GM21360 (cell line): ENCODE results near the gene CD52.
"Not testable (repeated sequence)": the region's sequence is repeated elsewhere in the genome, so short reads cannot be mapped to it uniquely, and the experiment has no call there.

Experiments used
- ATAC-seq: cut with Tn5 transposase; IDR thresholded peaks from one replicate; pipeline ENCODE4 v1.9.1; 2021; ENCODE audit warnings: mild to moderate bottlenecking, moderate library complexity; ENCODE audit not compliant: unreplicated experiment

The CD52 gene

GRCh38 chr1:26283871-26284596 lies 33.7 kb upstream of the CD52 start:
- no peak for ATAC-seq

DNA sequence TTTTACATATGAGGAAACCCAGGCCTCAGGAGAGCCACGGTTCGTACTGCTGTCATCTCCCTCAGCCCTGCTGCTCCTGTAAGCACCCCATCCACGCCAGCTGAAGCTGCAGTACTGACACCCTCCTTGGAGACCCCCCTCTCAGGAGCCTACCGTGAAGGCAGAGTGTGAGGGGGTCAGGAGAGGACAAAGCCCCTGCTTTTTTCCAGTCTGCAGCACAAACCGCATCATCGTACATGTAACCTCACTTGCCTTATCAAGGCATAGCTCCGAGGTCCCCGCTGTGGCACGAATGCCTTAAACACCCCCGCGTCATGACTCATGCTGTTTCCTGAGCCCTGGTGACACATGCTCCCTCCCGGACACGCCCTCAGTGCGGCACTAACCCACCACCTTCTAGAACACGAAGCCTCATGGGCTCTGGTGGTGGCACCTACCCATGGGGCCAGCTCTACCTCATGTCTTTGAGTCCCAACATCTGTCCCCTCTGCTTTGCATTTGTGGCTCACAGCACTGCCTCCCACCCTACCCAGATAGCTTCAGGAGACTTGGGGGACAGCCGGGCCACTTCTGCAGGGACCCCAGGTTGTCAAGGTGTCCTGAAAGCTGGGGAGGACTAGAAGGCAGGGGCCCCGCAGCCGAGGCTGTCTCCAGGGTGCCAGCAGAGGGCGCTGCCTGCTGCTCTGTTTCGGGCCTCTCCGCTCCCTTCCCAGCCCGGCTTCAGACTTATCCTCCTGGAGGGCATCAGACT lies 33.0 kb upstream of the CD52 start:
- no peak for ATAC-seq

DNA sequence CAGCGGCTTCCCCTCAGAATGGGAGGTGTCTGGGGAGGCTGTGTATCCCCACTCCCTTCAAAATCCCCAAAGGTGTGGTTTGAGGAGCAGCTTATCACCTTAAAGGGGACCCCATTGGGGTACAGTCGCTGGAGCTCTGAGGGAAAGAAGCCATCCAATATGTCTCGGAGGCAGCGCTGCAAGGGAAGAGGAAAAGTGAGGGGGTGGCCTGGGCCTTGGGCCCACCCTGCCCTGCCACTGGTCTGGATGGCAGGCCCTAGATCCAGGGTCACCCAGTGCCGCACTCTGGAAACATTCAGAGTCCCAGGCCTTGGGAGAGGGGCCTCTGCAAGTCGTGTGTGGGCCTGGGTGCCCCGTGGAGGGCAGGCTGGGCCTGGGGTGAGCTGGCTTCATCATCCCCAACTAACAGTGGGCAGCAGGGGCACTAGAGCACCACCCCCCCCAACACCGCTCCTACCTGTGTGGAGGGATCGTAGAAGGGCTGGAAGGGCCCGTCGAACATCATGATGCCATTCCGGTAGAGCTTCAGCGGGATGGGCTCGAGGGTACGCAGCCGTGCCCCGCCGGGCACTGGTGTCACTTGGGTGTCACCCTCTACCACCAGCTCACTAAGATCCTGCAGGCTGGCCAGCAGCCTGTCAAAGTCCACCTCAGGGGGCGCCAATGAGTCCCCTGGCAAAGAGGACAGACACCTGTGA lies 32.2 kb upstream of the CD52 start:
- ATAC-seq, result no peak

DNA sequence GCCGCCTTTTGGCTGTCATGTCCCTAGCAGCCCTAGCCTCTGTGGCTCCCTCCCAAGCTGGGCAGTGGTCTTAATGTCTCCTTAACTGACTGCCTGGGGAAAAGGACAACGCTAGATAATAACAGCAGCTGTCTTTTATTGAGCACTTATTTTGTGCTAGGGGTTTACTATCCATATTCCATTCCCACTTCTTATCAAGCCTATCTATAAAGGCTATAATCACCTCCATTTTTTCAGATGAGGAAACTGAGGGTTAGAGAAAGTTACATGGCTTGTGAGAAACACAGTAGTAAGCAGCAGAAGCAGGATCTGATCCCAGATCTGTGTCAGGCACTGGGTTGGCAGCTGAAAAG lies 31.7 kb upstream of the CD52 start:
- no peak for ATAC-seq

GRCh38 chr1:26287033-26287711 lies 30.6 kb upstream of the CD52 start:
- ATAC-seq, result no peak

- ATAC-seq, result no peak
Measured at GRCh38 chr1:26287811-26288210, 29.9 kb upstream of the CD52 start.

GRCh38 chr1:26288311-26288941 lies 29.3 kb upstream of the CD52 start:
- ATAC-seq, result no peak

GRCh38 chr1:26289158-26290059 lies 28.3 kb upstream of the CD52 start:
- ATAC-seq, result no peak

GRCh38 chr1:26290122-26290881 lies 27.5 kb upstream of the CD52 start:
- no peak for ATAC-seq

DNA sequence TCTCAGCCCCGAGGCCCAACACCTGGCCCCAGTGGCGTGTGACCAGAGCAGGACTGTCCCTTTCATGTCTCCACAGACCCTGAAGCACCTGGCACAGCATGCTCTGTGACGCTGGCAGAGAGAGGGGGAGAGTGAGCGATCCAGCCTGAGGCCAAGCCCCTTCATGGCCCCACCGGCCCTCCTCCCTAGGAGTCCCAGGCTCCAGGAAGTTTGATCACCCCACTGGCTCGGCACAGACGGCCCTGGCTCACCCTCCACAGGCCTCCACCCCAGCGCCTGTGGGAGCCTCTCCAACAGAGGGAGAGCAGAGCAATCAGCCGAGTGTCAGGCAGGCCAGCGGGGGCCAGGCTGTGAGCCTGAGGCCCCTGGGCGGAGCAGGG lies 26.9 kb upstream of the CD52 start:
- ATAC-seq, result no peak

DNA sequence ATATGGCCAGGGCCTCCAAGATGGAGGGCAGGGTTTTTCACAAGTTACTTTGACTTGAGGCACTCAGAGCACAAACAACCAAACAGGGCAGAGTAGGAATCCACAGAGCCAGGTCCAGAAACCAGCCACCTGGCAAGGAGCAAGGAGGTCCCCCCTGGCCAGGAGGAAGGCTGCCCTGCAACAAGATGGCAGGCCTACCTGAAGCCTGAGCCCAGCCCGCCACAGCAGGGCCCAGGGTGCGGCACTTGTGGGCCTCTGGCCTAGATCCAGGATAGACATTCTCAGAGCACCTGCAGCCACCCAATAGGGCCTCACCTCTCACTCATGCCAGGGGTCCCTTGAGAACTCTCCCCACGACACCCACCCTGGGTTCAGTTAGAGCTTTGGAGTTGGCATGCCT lies 26.3 kb upstream of the CD52 start:
- no peak for ATAC-seq

DNA sequence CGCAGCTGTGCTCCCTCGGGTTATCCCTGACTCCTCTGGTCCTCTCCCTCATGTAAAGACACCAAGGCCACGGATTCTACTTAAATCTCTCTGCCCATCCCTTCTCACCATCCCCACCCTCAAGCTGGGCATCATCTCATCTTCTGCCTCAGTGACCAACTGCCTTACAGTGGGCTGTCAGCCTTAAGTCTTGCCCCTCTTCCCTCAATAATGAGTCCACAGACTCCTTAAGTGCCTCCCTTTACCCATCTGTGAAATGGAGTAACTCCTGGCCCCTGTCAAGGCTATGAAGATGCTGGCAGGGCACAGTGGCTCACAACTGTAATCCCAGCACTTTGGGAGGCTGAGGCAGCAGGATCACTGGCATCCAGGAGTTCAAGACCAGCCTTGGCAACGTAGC lies 25.8 kb upstream of the CD52 start:
- ATAC-seq, result no peak

DNA sequence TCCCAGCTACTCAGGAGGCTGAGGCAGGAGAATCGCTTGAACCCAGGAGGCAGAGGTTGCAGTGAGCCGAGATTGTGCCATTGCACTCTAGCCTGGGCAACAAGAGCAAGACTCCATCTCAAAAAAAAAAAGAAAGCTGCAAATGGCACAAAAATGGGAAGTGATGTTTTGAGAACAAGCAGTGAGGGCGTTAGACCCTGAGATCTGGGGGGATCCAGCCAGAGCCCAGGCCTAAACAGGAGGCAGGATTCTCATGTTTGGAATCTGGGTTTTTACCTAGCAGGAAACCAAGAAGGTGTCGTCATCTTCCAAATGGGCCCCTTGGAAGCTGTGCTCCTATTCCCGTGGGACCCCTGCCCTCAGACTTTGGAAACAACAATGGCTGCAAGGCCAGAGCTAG lies 25.0 kb upstream of the CD52 start:
- ATAC-seq, result not testable (repeated sequence)

DNA sequence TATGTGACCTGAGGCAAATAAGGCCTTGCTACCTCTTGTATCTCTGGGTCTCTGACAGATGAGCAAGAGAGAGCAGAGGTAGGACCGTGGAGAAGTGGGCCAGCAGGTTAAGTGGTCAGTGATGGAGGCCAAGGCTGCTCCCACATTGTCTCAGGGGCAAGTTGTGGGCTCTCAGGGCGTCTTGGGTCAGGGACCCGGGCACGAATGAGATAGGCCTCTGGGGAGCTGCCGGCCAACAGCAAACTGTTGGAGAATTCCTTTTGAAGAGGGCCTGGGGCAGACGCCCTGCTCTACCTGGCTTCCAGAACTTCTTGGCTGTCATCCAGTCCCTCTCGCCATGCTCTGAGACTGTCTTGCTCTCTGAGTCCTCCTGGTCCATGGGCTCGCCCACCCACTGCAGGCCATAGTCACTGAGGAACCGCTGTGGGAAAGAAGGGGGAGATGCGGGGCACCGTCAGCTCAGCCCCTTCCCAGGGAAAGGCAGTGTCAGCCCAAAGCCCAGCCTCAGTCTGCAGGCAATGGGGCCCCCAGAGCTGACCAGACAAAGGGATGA lies 23.8 kb upstream of the CD52 start:
- ATAC-seq, result no peak

GRCh38 chr1:26295194-26296138 lies 22.3 kb upstream of the CD52 start:
- ATAC-seq, result no peak

DNA sequence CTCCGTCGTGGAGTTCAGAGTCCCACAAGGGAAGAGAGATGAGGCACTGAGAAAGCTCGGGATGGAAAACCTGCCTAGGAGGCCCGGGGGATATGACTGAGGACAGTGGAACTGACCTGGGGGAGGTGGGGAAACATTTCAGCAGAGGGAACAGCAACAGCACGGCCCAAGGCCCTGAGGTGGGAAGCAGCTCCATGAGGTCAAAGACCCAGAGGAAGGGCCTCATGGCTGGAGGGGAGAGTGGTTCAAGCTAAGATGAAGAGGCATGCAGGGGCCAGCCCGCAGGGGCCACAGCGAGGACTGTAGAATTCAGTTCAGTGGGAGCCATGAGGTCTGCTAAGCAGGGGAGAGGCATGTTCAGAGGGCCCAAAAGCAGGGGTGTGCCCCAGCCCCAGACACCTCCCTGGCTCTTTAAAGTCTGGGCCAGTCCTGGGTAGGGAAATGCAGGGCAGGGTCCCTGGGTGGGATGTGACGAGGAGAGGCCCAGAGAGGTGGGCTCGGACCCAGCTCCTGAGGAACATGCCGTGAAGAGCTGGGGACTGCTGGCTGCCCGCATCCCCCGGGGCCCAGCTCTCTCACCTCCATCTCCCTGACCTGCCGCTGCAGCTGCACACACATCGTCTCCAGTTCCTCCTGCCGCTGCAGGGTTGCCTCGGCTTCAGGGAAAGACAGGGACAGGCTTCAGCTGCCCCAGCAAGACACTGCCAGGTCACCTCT lies 21.3 kb upstream of the CD52 start:
- no peak for ATAC-seq

DNA sequence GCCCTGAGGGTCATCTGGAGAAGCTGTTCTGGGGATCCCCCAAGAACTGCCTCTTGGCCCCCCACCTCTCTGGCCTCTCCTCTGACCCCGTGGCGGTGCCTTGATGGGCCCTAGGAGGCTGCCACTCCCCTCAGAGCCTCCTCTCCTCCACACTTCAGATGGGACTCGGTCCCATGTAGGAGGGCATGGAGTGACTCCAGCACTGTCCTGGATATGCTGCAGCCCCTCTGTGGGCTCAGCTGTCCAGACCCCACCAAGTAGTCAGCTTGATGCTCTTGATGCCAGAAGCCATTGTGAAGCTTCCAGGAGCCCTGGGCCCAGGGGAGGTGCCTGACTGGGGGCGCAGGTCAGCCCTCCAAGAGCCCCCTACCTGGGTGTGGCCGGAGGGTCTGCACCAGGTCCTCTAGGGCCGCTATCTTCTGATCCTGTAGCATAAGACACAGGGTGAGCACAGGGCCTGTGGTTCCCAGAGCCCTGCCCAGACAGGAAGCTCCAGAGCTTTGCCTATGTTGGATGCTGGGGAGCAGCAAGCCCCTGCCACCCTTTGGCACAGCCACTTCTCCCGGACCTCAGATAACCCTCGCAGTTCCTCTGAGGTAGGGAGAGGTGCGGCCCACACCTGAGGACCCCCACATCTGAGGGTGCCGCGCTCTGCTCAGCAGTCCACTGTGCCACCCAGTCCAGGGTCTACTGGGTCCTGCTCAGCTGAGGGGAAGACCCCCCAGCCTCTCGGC lies 20.5 kb upstream of the CD52 start:
- no peak for ATAC-seq
